HepG2 (cell line): ENCODE data around the gene ABCB11.

Experiments used
- HMG20A ChIP-seq: IDR thresholded peaks from 2 replicates; pipeline ENCODE4 v1.6.1; 2016; ENCODE audit warnings: borderline replicate concordance
- KMT2A ChIP-seq: sonication (generic); formaldehyde crosslinking; IDR thresholded peaks from 2 replicates; pipeline ENCODE4 v1.4.0; 2020; ENCODE audit warnings: missing genetic modification reagents
- MAFK ChIP-seq, 2 experiments: IDR thresholded peaks in 1 of 2; conservative IDR thresholded peaks in 1 of 2; 2 replicates each; pipeline ENCODE4 v1.6.1; 2011; ENCODE audit warnings: improper control_type of control experiment in 2 of 2, low read length in 2 of 2
- MXD4 ChIP-seq: IDR thresholded peaks from 2 replicates; pipeline ENCODE4 v1.6.1; 2016; ENCODE audit warnings: mild to moderate bottlenecking, missing biosample characterization, missing genetic modification reagents
- TP53 ChIP-seq: sonication (generic); formaldehyde crosslinking; conservative IDR thresholded peaks from 2 replicates; pipeline ENCODE4 v1.4.0; 2020; ENCODE audit warnings: missing genetic modification reagents
- ZBTB1 ChIP-seq: sonication (generic); formaldehyde crosslinking; IDR thresholded peaks from 2 replicates; pipeline ENCODE4 v1.4.0; 2020; ENCODE audit warnings: missing genetic modification reagents, borderline replicate concordance
- TF ChIP-seq, protein P1 (sequence below): sonication (generic); formaldehyde crosslinking; IDR thresholded peaks from 2 replicates; pipeline ENCODE4 v1.5.0; 2020; ENCODE audit warnings: mild to moderate bottlenecking, missing genetic modification reagents, moderate library complexity
- TF ChIP-seq, protein P2 (sequence below): sonication (generic); formaldehyde crosslinking; IDR thresholded peaks from 2 replicates; pipeline ENCODE4 v1.4.0; 2020; ENCODE audit warnings: missing genetic modification reagents

DNA sequence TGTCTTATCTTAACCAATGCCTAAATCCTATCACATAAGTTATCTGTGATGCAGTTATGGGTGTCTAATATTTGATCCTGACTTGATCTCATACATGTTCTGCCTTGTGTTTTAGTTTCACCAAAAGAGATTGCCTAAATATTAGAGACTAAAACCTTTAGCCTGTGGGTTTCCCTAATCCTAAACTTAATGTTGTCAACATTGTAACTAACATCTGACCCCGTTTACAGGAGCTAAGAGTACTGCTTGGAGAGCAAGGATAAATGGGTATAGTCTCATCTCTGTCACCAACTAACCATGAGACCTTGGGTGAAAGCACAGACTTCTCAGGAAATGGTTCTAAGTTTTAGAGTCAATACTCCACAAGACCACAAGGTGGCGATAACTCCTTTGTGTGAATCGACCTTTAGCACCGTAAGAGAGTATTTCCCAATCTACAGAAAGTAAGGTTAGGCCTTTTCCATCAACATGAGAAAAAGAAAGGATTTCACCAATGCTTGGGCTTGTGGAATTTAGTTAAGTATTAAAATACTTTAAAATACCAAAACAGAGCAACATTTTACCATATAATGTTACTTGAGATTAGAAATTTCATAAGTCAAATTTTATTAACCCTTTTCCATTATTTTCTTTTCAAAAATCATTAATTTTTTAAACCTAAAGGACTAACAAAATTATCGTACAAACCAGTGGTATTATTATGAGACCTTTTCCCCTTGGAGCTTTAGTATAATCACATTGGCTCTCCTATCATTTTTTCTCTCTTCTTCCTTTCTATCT is 69.5 kb downstream of the ABCB11 start:
- TF ChIP-seq MXD4 (CRISPR knock-in tag): 0 out of 2 replicates have a peak, but pooled peaks have one; percentile 33
- no peak for TF ChIP-seq KMT2A (CRISPR knock-in tag)
- TF ChIP-seq, protein P1, sequence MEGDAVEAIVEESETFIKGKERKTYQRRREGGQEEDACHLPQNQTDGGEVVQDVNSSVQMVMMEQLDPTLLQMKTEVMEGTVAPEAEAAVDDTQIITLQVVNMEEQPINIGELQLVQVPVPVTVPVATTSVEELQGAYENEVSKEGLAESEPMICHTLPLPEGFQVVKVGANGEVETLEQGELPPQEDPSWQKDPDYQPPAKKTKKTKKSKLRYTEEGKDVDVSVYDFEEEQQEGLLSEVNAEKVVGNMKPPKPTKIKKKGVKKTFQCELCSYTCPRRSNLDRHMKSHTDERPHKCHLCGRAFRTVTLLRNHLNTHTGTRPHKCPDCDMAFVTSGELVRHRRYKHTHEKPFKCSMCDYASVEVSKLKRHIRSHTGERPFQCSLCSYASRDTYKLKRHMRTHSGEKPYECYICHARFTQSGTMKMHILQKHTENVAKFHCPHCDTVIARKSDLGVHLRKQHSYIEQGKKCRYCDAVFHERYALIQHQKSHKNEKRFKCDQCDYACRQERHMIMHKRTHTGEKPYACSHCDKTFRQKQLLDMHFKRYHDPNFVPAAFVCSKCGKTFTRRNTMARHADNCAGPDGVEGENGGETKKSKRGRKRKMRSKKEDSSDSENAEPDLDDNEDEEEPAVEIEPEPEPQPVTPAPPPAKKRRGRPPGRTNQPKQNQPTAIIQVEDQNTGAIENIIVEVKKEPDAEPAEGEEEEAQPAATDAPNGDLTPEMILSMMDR (CRISPR knock-in tag): peak; percentile 90
- no peak for TF ChIP-seq ZBTB1 (CRISPR knock-in tag)
- TF ChIP-seq, protein P2, sequence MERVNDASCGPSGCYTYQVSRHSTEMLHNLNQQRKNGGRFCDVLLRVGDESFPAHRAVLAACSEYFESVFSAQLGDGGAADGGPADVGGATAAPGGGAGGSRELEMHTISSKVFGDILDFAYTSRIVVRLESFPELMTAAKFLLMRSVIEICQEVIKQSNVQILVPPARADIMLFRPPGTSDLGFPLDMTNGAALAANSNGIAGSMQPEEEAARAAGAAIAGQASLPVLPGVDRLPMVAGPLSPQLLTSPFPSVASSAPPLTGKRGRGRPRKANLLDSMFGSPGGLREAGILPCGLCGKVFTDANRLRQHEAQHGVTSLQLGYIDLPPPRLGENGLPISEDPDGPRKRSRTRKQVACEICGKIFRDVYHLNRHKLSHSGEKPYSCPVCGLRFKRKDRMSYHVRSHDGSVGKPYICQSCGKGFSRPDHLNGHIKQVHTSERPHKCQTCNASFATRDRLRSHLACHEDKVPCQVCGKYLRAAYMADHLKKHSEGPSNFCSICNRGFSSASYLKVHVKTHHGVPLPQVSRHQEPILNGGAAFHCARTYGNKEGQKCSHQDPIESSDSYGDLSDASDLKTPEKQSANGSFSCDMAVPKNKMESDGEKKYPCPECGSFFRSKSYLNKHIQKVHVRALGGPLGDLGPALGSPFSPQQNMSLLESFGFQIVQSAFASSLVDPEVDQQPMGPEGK (CRISPR knock-in tag): no peak
- TF ChIP-seq HMG20A (CRISPR knock-in tag): 0 out of 2 replicates have a peak, but pooled peaks have one; percentile 21
- TF ChIP-seq TP53 (CRISPR knock-in tag): no peak
- no peak for TF ChIP-seq MAFK (conservative IDR thresholded peaks at IDR 0.05 in 1 of 2, IDR thresholded peaks at IDR 0.05 in 1 of 2; ENCODE audit: low read length in 2 of 2)
